ENCODE measurements around the gene OR2G2. TPM values are rescaled to one million over a fixed set of nuclear protein-coding genes. Genes with fewer than 3 reads are reported as not detected.

Gene OR2G2
- total RNA-seq, 1 donor from 2014 or later, result not detected

GRCh38 chr1:247638781-247639180, 50.6 kb downstream of the OR2G2 start:
- no peak for DNase-seq (ENCODE audit: low spot score)
- intact Hi-C loops (cut with DNase I), result no loop called here

Other genes starting within 250 kb of the OR2G2 start
- gene NLRP3, start 172.2 kb upstream of the OR2G2 start, total RNA-seq, result 1.1 TPM
- gene OR2B11, start 130.3 kb upstream of the OR2G2 start, total RNA-seq, result not detected
- not detected for gene OR2C3, start 51.9 kb upstream of the OR2G2 start, total RNA-seq
- gene GCSAML, start 39.2 kb upstream of the OR2G2 start, total RNA-seq, result not detected
- gene OR2G3, start 17.2 kb downstream of the OR2G2 start, total RNA-seq, result not detected
- gene OR13G1, start 91.4 kb downstream of the OR2G2 start, total RNA-seq, result not detected
- not detected for gene OR6F1, start 128.3 kb downstream of the OR2G2 start, total RNA-seq
- gene OR14K1, start 150.3 kb downstream of the OR2G2 start, total RNA-seq, result not detected
- not detected for gene OR14A2, start 159.8 kb downstream of the OR2G2 start, total RNA-seq
- not detected for gene OR1C1, start 172.2 kb downstream of the OR2G2 start, total RNA-seq
- not detected for gene OR14A16, start 235.8 kb downstream of the OR2G2 start, total RNA-seq